HEK293 (cell line): ENCODE data around the gene FSIP1.

Experiments used
- CTCF ChIA-PET: fragments of 350-600 bp; formaldehyde crosslinking; extraction: SDS; loops from one replicate; lab custom pipeline; 2021; ENCODE audit warnings: antibody characterized with exemption; lab: Yijun Ruan, JAX
- POLR2A ChIA-PET: fragments of 300-600 bp; formaldehyde crosslinking; extraction: SDS; loops from one replicate; lab custom pipeline; 2020; ENCODE audit warnings: antibody characterized with exemption, inconsistent platforms; lab: Yijun Ruan, JAX
- H3K27ac ChIP-seq: fragments of 200-500 bp; sonication (Bioruptor generic); 2 replicates; pipeline ENCODE4 v1.5.1; 2014; ENCODE audit warnings: low read depth, low read length, control low read depth, inconsistent platforms; ENCODE audit errors: extremely low read depth
- H3K36me3 ChIP-seq, 2 experiments: fragments of 200-500 bp in 1 of 2; sonication (Bioruptor generic) in 1 of 2; 1 replicate in 1 of 2; 2 replicates in 1 of 2; pipeline ENCODE4 v1.5.1; 2014 to 2017; ENCODE audit warnings: inconsistent platforms in 2 of 2, low read length in 2 of 2; ENCODE audit not compliant: control insufficient read depth in 2 of 2, insufficient read depth in 1 of 2
- H3K4me1 ChIP-seq: fragments of 200-500 bp; sonication (Bioruptor generic); 2 replicates; pipeline ENCODE4 v1.5.1; 2014; ENCODE audit warnings: mild to moderate bottlenecking, low read length, inconsistent platforms; ENCODE audit not compliant: control insufficient read depth, insufficient read depth
- H3K4me3 ChIP-seq: 2 replicates; pipeline ENCODE4 v1.5.1; 2011; ENCODE audit warnings: low read depth, mild to moderate bottlenecking, control low read depth, low read length, moderate library complexity
- H3K9me3 ChIP-seq: fragments of 200-500 bp; sonication (Bioruptor generic); 2 replicates; pipeline ENCODE4 v1.5.1; 2014; ENCODE audit warnings: low read depth, low read length, inconsistent platforms; ENCODE audit not compliant: control insufficient read depth, insufficient read depth
- ATF2 ChIP-seq: fragments of 450-650 bp; formaldehyde crosslinking; IDR thresholded peaks from 2 replicates; pipeline ENCODE4 v1.5.1; 2016; ENCODE audit warnings: missing biosample characterization, missing genetic modification characterization, low read depth
- GLI2 ChIP-seq: fragments of 450-650 bp; formaldehyde crosslinking; IDR thresholded peaks from 2 replicates; pipeline ENCODE4; 2017; ENCODE audit warnings: missing biosample characterization, missing genetic modification characterization, low read depth, borderline replicate concordance
- GLIS1 ChIP-seq: fragments of 450-650 bp; formaldehyde crosslinking; IDR thresholded peaks from 2 replicates; pipeline ENCODE4 v1.5.1; 2016; ENCODE audit warnings: missing biosample characterization, missing genetic modification characterization
- HOXA7 ChIP-seq: sonication (generic); formaldehyde crosslinking; IDR thresholded peaks from 2 replicates; pipeline ENCODE4 v1.8.1; 2022; ENCODE audit warnings: missing genetic modification reagents, borderline replicate concordance
- KLF7 ChIP-seq: fragments of 450-650 bp; formaldehyde crosslinking; IDR thresholded peaks from 2 replicates; pipeline ENCODE4 v1.5.1; 2016; ENCODE audit warnings: missing biosample characterization, missing genetic modification characterization, borderline replicate concordance
- SCRT2 ChIP-seq: fragments of 450-650 bp; formaldehyde crosslinking; IDR thresholded peaks from 2 replicates; pipeline ENCODE4 v1.5.1; 2016; ENCODE audit warnings: missing biosample characterization, missing genetic modification characterization
- ZFHX2 ChIP-seq: fragments of 450-650 bp; formaldehyde crosslinking; conservative IDR thresholded peaks from 2 replicates; pipeline ENCODE4 v1.5.1; 2016; ENCODE audit warnings: missing biosample characterization, missing genetic modification characterization
- ZNF148 ChIP-seq: fragments of 450-650 bp; formaldehyde crosslinking; IDR thresholded peaks from 2 replicates; pipeline ENCODE4 v1.5.0; 2017; ENCODE audit warnings: missing biosample characterization, missing genetic modification characterization, borderline replicate concordance
- ZNF16 ChIP-seq: fragments of 450-650 bp; formaldehyde crosslinking; IDR thresholded peaks from 2 replicates; pipeline ENCODE4 v1.5.1; 2016; ENCODE audit warnings: low read depth, missing biosample characterization, missing genetic modification characterization
- ZNF18 ChIP-seq: fragments of 450-650 bp; formaldehyde crosslinking; IDR thresholded peaks from 2 replicates; pipeline ENCODE4 v1.5.1; 2016; ENCODE audit warnings: missing biosample characterization, missing genetic modification characterization
- ZNF211 ChIP-seq: fragments of 450-650 bp; formaldehyde crosslinking; IDR thresholded peaks from 2 replicates; pipeline ENCODE4 v1.5.1; 2016; ENCODE audit warnings: low read depth, missing biosample characterization, missing genetic modification characterization
- ZNF248 ChIP-seq: fragments of 450-650 bp; formaldehyde crosslinking; IDR thresholded peaks from 2 replicates; pipeline ENCODE4 v1.5.1; 2017; ENCODE audit warnings: missing biosample characterization, missing genetic modification characterization
- ZNF416 ChIP-seq: fragments of 450-650 bp; formaldehyde crosslinking; IDR thresholded peaks from 2 replicates; pipeline ENCODE4 v1.5.1; 2016; ENCODE audit warnings: missing biosample characterization, missing genetic modification characterization
- ZNF645 ChIP-seq: fragments of 450-650 bp; formaldehyde crosslinking; IDR thresholded peaks from 2 replicates; pipeline ENCODE4; 2016; ENCODE audit warnings: missing biosample characterization, missing genetic modification characterization
- ZNF654 ChIP-seq: fragments of 450-650 bp; formaldehyde crosslinking; IDR thresholded peaks from 2 replicates; pipeline ENCODE4 v1.5.1; 2016; ENCODE audit warnings: low read depth, missing biosample characterization, missing genetic modification characterization
- ZNF785 ChIP-seq: fragments of 450-650 bp; formaldehyde crosslinking; IDR thresholded peaks from 2 replicates; pipeline ENCODE4 v1.5.1; 2016; ENCODE audit warnings: missing biosample characterization, missing genetic modification characterization
- ZNF837 ChIP-seq: fragments of 450-650 bp; formaldehyde crosslinking; IDR thresholded peaks from 2 replicates; pipeline ENCODE4 v1.5.1; 2016; ENCODE audit warnings: missing biosample characterization, missing genetic modification characterization

FSIP1 gene

GRCh38 chr15:39795486-39795885 lies 12.8 kb upstream of the FSIP1 start:
- no peaks in the 10 kb centered on the region for H3K4me1 ChIP-seq
- no peaks in the 10 kb centered on the region for H3K36me3 ChIP-seq
- H3K9me3 ChIP-seq = no peaks in the 10 kb centered on the region
- no peak overlapping the region for H3K4me3 ChIP-seq
- ChIA-PET POLR2A (no interaction called here), CTCF (no interaction called here)
- no peak overlapping the region for H3K27ac ChIP-seq
- TF ChIP-seq ZFHX2 (tag by site-specific recombination) (0 out of 2 replicates have a peak, but pooled peaks have one; percentile 9), ZNF16 (tag by site-specific recombination) (no peak)

- POLR2A ChIA-PET = no interaction called here
Observed at GRCh38 chr15:39794954-39795353, 12.3 kb upstream of the FSIP1 start.

GRCh38 chr15:39793923-39794322 lies 11.3 kb upstream of the FSIP1 start:
- ChIA-PET CTCF (interaction anchor here (0.7 to 0.9 kb wide), 2 partner anchors 405 to 424 kb away, joined by 3 to 4 read pairs; no protein-coding TSS in a partner anchor), POLR2A (interaction anchor here (0.5 kb wide), 1 partner anchor 94 kb away, joined by 3 read pairs; no protein-coding TSS in a partner anchor)
- Histone ChIP-seq H3K27ac (no peak overlapping the region), H3K9me3 (no peaks in the 10 kb centered on the region), H3K36me3 (no peaks in the 10 kb centered on the region), H3K4me1 (no peaks in the 10 kb centered on the region), H3K4me3 (no peak overlapping the region)
- TF ChIP-seq ZNF248 (tag by site-specific recombination) (no peak), HOXA7 (CRISPR knock-in tag) (no peak), ZNF645 (tag by site-specific recombination) (no peak), ZNF654 (tag by site-specific recombination) (no peak), GLI2 (no peak), ZNF785 (tag by site-specific recombination) (no peak), ZNF416 (tag by site-specific recombination) (no peak)

More at GRCh38 chr15:39794954-39795353, 12.3 kb upstream of the FSIP1 start:
- CTCF ChIA-PET = interaction anchor here (0.6 to 0.9 kb wide), 2 partner anchors 33 to 423 kb away, joined by 3 read pairs; no protein-coding TSS in a partner anchor
- Histone ChIP-seq H3K36me3 (no peaks in the 10 kb centered on the region), H3K9me3 (no peaks in the 10 kb centered on the region), H3K4me1 (no peaks in the 10 kb centered on the region), H3K4me3 (no peak overlapping the region), H3K27ac (no peak overlapping the region)
- TF ChIP-seq SCRT2 (tag by site-specific recombination) (peak; percentile 73; the same call in 1 of the 2 replicates), GLIS1 (tag by site-specific recombination) (no peak), ATF2 (tag by site-specific recombination) (peak; percentile 47; the same call in 1 of the 2 replicates)

- Histone ChIP-seq H3K9me3 (no peaks in the 10 kb centered on the region), H3K36me3 (no peaks in the 10 kb centered on the region), H3K4me1 (no peaks in the 10 kb centered on the region), H3K4me3 (no peak overlapping the region), H3K27ac (no peak overlapping the region)
- ChIA-PET POLR2A (no interaction called here), CTCF (no interaction called here)
- TF ChIP-seq ZNF18 (tag by site-specific recombination) (no peak), ZNF211 (tag by site-specific recombination) (no peak), ZNF837 (no peak), KLF7 (tag by site-specific recombination) (no peak), ZNF148 (no peak)
Observed at GRCh38 chr15:39792844-39793335, 10.2 kb upstream of the FSIP1 start.
